UCSD-AML1 (cell line): ENCODE data around the gene WEE2.
"Not testable (repeated sequence)": the region's sequence is repeated elsewhere in the genome, so short reads cannot be mapped to it uniquely, and the experiment has no call there.

Experiments
- DNase-seq: peaks from one replicate; lab custom pipeline; 2025; ENCODE audit not compliant: unreplicated experiment; lab: John Stamatoyannopoulos, UW

WEE2 gene

GRCh38 chr7:141689072-141689825 is 18.9 kb upstream of the WEE2 start:
- DNase-seq: not testable (repeated sequence)

- DNase-seq: no peak
Measured at GRCh38 chr7:141691540-141691939, 16.6 kb upstream of the WEE2 start.

GRCh38 chr7:141691961-141692360 is 16.2 kb upstream of the WEE2 start:
- DNase-seq: no peak

- DNase-seq: no peak
Measured at GRCh38 chr7:141693082-141693481, 15.1 kb upstream of the WEE2 start.

GRCh38 chr7:141695803-141696289 is 12.3 kb upstream of the WEE2 start:
- no peak for DNase-seq

- DNase-seq: no peak
Measured at GRCh38 chr7:141696348-141696747, 11.8 kb upstream of the WEE2 start.

GRCh38 chr7:141697211-141697871 is 10.8 kb upstream of the WEE2 start:
- DNase-seq: no peak

GRCh38 chr7:141698247-141699015 is 9.7 kb upstream of the WEE2 start:
- DNase-seq: no peak

- DNase-seq: no peak
Measured at GRCh38 chr7:141699860-141700259, 8.3 kb upstream of the WEE2 start.

GRCh38 chr7:141700296-141700847 is 7.8 kb upstream of the WEE2 start:
- no peak for DNase-seq

- DNase-seq: no peak
Measured at GRCh38 chr7:141700848-141701371, 7.2 kb upstream of the WEE2 start.

- DNase-seq: peak; percentile 19
Measured at GRCh38 chr7:141701489-141702046, 6.6 kb upstream of the WEE2 start.

GRCh38 chr7:141702047-141702567 is 6.0 kb upstream of the WEE2 start, which contains the start of gene DENND11:
TSS of gene DENND11 (minus strand) at chr7:141702166. CDS start at chr7:141702153, 13 bp downstream.
- DNase-seq: peak; percentile 22

GRCh38 chr7:141702892-141703291 is 5.3 kb upstream of the WEE2 start:
- no peak for DNase-seq

GRCh38 chr7:141704112-141704511 is 4.0 kb upstream of the WEE2 start:
- DNase-seq: no peak

GRCh38 chr7:141704741-141705140 is 3.4 kb upstream of the WEE2 start:
- DNase-seq: no peak

GRCh38 chr7:141706239-141707064 is 1.7 kb upstream of the WEE2 start:
- no peak for DNase-seq

- no peak for DNase-seq
Measured at GRCh38 chr7:141709318-141709717, 1.2 kb downstream of the WEE2 start.

- no peak for DNase-seq
Measured at GRCh38 chr7:141709749-141710148, 1.6 kb downstream of the WEE2 start.

- no peak for DNase-seq
Measured at GRCh38 chr7:141710301-141710700, 2.1 kb downstream of the WEE2 start.
